ENCODE measurements around the gene PALD1.

DNA sequence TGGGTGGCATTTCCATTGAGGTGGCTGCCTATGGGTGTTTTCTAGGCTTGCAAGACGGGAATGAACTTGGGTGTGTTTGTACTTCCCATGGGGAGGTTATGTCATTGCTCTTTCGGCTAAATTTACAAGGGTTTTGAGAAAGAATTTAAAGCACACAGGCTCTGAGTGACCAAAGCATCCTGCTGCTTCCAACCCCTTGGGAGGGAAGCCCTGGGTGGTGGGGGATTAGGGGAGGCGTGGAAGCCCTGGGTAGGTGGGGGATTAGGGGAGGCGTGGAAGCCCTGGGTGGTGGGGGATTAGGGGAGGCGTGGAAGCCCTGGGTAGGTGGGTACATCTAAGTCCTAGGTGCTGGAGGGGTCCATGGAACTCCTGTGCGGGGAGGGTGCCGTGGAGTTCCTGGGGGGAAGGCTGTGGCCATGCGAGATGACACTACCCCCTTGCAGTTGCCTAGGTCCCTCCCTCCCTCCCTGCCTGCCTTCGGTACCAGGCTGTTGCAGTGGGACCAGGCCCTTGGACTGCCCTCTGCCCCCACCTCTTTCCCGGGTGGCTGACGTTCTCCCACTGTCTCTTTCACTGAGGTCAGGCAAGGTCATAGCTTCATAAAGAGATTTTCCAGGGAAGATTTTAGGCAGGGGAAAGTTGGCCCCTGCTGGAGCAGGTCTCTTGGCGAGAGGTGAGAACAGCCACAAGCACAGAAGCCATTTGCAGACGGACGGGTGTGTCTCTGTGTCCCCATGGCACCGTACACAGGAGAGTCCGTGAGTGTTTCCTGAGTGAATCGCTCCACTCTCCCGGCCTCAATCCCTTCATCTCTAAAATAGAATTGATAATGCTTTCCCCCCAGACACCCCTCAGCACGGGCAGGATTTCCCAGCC, 104.5 kb downstream of the PALD1 start:
- no peak for TF ChIP-seq TAF1 (IDR thresholded peaks at IDR 0.05; ENCODE audit: low read depth)
- no peak for TF ChIP-seq CEBPB (IDR thresholded peaks at IDR 0.05)
- TF ChIP-seq, protein P1, sequence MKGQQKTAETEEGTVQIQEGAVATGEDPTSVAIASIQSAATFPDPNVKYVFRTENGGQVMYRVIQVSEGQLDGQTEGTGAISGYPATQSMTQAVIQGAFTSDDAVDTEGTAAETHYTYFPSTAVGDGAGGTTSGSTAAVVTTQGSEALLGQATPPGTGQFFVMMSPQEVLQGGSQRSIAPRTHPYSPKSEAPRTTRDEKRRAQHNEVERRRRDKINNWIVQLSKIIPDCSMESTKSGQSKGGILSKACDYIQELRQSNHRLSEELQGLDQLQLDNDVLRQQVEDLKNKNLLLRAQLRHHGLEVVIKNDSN (IDR thresholded peaks at IDR 0.05): no peak
- TF ChIP-seq EGR1 (IDR thresholded peaks at IDR 0.05): no peak
- no peak for TF ChIP-seq RAD21 (IDR thresholded peaks at IDR 0.05; ENCODE audit: low read depth)
- TF ChIP-seq FOXM1 (IDR thresholded peaks at IDR 0.05; ENCODE audit: borderline replicate concordance, low read depth): no peak
- TF ChIP-seq TEAD4 (IDR thresholded peaks at IDR 0.05): no peak
- TF ChIP-seq, protein P2, sequence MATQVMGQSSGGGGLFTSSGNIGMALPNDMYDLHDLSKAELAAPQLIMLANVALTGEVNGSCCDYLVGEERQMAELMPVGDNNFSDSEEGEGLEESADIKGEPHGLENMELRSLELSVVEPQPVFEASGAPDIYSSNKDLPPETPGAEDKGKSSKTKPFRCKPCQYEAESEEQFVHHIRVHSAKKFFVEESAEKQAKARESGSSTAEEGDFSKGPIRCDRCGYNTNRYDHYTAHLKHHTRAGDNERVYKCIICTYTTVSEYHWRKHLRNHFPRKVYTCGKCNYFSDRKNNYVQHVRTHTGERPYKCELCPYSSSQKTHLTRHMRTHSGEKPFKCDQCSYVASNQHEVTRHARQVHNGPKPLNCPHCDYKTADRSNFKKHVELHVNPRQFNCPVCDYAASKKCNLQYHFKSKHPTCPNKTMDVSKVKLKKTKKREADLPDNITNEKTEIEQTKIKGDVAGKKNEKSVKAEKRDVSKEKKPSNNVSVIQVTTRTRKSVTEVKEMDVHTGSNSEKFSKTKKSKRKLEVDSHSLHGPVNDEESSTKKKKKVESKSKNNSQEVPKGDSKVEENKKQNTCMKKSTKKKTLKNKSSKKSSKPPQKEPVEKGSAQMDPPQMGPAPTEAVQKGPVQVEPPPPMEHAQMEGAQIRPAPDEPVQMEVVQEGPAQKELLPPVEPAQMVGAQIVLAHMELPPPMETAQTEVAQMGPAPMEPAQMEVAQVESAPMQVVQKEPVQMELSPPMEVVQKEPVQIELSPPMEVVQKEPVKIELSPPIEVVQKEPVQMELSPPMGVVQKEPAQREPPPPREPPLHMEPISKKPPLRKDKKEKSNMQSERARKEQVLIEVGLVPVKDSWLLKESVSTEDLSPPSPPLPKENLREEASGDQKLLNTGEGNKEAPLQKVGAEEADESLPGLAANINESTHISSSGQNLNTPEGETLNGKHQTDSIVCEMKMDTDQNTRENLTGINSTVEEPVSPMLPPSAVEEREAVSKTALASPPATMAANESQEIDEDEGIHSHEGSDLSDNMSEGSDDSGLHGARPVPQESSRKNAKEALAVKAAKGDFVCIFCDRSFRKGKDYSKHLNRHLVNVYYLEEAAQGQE (IDR thresholded peaks at IDR 0.05; ENCODE audit: low read depth): no peak
- TF ChIP-seq NFIC (IDR thresholded peaks at IDR 0.05): no peak
- no peak for TF ChIP-seq CREB1 (IDR thresholded peaks at IDR 0.05; ENCODE audit: low read depth)

All from Ishikawa (cell line).